GM19372 (cell line): ENCODE measurements around the gene ENC1.
"Not testable (repeated sequence)": the region's sequence is repeated elsewhere in the genome, so short reads cannot be mapped to it uniquely, and the experiment has no call there.

ENCODE experiments used
- ATAC-seq: cut with Tn5 transposase; IDR thresholded peaks from one replicate; pipeline ENCODE4 v1.9.1; 2021; ENCODE audit warnings: mild to moderate bottlenecking, low read depth, moderate library complexity; ENCODE audit not compliant: unreplicated experiment

ENC1 gene

GRCh38 chr5:74640450-74640953, at the start of gene ENC1:
ENC1 (minus strand) TSS chr5:74640728; CDS start chr5:74636485, 4,243 bp downstream.
- peak; percentile 66 for ATAC-seq

- no peak for ATAC-seq
Observed at GRCh38 chr5:74686962-74687751, 46.6 kb upstream of the ENC1 start.

- peak; percentile 46 for ATAC-seq
Observed at GRCh38 chr5:74685979-74686631, 45.6 kb upstream of the ENC1 start.

- ATAC-seq, result peak; percentile 87
Observed at GRCh38 chr5:74684900-74685851, 44.6 kb upstream of the ENC1 start, which contains the start of gene HEXB. HEXB (plus strand) TSS chr5:74685233; CDS start chr5:74685261, 28 bp downstream.

GRCh38 chr5:74679966-74680365, 39.4 kb upstream of the ENC1 start:
- no peak for ATAC-seq

GRCh38 chr5:74679300-74679699, 38.8 kb upstream of the ENC1 start:
- ATAC-seq, result not testable (repeated sequence)

- ATAC-seq, result not testable (repeated sequence)
Observed at GRCh38 chr5:74678123-74678522, 37.6 kb upstream of the ENC1 start.

- not testable (repeated sequence) for ATAC-seq
Observed at GRCh38 chr5:74676466-74676865, 35.9 kb upstream of the ENC1 start.

- ATAC-seq, result no peak
Observed at GRCh38 chr5:74673011-74673790, 32.7 kb upstream of the ENC1 start.

- ATAC-seq, result no peak
Observed at GRCh38 chr5:74672215-74672877, 31.8 kb upstream of the ENC1 start.

GRCh38 chr5:74670396-74671038, 30.0 kb upstream of the ENC1 start:
- ATAC-seq, result no peak

- ATAC-seq, result no peak
Observed at GRCh38 chr5:74669821-74670220, 29.3 kb upstream of the ENC1 start.

- no peak for ATAC-seq
Observed at GRCh38 chr5:74667396-74667795, 26.9 kb upstream of the ENC1 start.

GRCh38 chr5:74665816-74666215, 25.3 kb upstream of the ENC1 start:
- no peak for ATAC-seq

- ATAC-seq, result no peak
Observed at GRCh38 chr5:74665273-74665672, 24.7 kb upstream of the ENC1 start.

- ATAC-seq, result no peak
Observed at GRCh38 chr5:74664551-74664950, 24.0 kb upstream of the ENC1 start.

- no peak for ATAC-seq
Observed at GRCh38 chr5:74660873-74661272, 20.3 kb upstream of the ENC1 start.

- ATAC-seq, result no peak
Observed at GRCh38 chr5:74660140-74660539, 19.6 kb upstream of the ENC1 start.

GRCh38 chr5:74659172-74659571, 18.6 kb upstream of the ENC1 start:
- no peak for ATAC-seq
